H1 (cell line): Measurements from ENCODE around the gene RBM44. TPM values are rescaled to one million over a fixed set of nuclear protein-coding genes. Genes with fewer than 3 reads are reported as not detected.

Experiments used
- CTCF ChIA-PET: fragments of 300-600 bp; sonication (Branson Sonifier 250); formaldehyde crosslinking; loops from one replicate; lab custom pipeline; 2021; ENCODE audit not compliant: partially characterized antibody; lab: Charles Lee
- POLR2A ChIA-PET: fragments of 300-600 bp; sonication (Branson Sonifier 250); formaldehyde crosslinking; loops from one replicate; lab custom pipeline; 2021; ENCODE audit warnings: inconsistent platforms; ENCODE audit not compliant: partially characterized antibody; lab: Charles Lee
- DNase-seq, 2 experiments: peaks; one replicate each; pipeline versions ENCODE4 v3.0.0 to v3.0.0-alpha.2; 2010 to 2022; ENCODE audit warnings: low spot score in 2 of 2, low read depth in 1 of 2, mixed read lengths in 1 of 2
- FAIRE-seq: peaks from 2 replicates; lab custom pipeline; 2011; peaks lifted over from hg19 to GRCh38; lab: Jason Lieb, UNC
- H2AFZ ChIP-seq: 2 replicates; pipeline ENCODE4 v1.8.1; 2012; ENCODE audit warnings: low read length, inconsistent platforms
- H2AK5ac ChIP-seq: 2 replicates; pipeline ENCODE4 v1.6.1; 2013; ENCODE audit warnings: low read depth, low read length
- H2BK120ac ChIP-seq: replicated peaks from 2 replicates; pipeline ENCODE3; 2013; ENCODE audit warnings: low read depth, low read length, inconsistent platforms
- H2BK12ac ChIP-seq: 2 replicates; pipeline ENCODE4 v1.6.1; 2013; ENCODE audit warnings: low read depth, low read length
- H2BK15ac ChIP-seq: 2 replicates; pipeline ENCODE4 v1.6.1; 2013; ENCODE audit warnings: low read length
- H2BK20ac ChIP-seq: 2 replicates; pipeline ENCODE4 v1.6.1; 2013; ENCODE audit warnings: low read length
- H2BK5ac ChIP-seq: 2 replicates; pipeline ENCODE4 v1.6.1; 2013; ENCODE audit warnings: low read depth, low read length
- H3K14ac ChIP-seq: 2 replicates; pipeline ENCODE4 v1.6.1; 2013; ENCODE audit warnings: inconsistent platforms; ENCODE audit not compliant: insufficient read length
- H3K18ac ChIP-seq: 2 replicates; pipeline ENCODE4 v1.6.1; 2013; ENCODE audit warnings: low read length; ENCODE audit errors: extremely low read depth
- H3K23ac ChIP-seq: 2 replicates; pipeline ENCODE4 v1.6.1; 2013; ENCODE audit warnings: inconsistent platforms; ENCODE audit not compliant: insufficient read length
- H3K23me2 ChIP-seq: 2 replicates; pipeline ENCODE4 v1.6.1; 2013; ENCODE audit warnings: low read depth, low read length
- H3K27ac ChIP-seq: 2 replicates; pipeline ENCODE4 v1.6.1; 2011; ENCODE audit warnings: low read depth, low read length, inconsistent platforms
- H3K27me3 ChIP-seq, 4 experiments: replicated peaks in 1 of 4; 1 replicate in 1 of 4; 2 replicates in 3 of 4; pipeline versions ENCODE4 v1.6.1 to v1.8.1; 2011 to 2013; ENCODE audit warnings: low read length in 3 of 4, mild to moderate bottlenecking in 3 of 4, inconsistent platforms in 2 of 4, mixed read lengths in 2 of 4, moderate library complexity in 1 of 4; ENCODE audit not compliant: control insufficient read depth in 3 of 4, insufficient read depth in 3 of 4; ENCODE audit errors: extremely low read depth in 1 of 4
- H3K36me3 ChIP-seq, 4 experiments: 2 replicates each; pipeline versions ENCODE4 v1.6.1 to v1.8.1; 2011 to 2013; ENCODE audit warnings: mild to moderate bottlenecking in 4 of 4, low read length in 3 of 4, moderate library complexity in 2 of 4, control low read depth in 1 of 4, inconsistent platforms in 1 of 4; ENCODE audit not compliant: insufficient read depth in 4 of 4, control insufficient read depth in 2 of 4
- H3K4ac ChIP-seq: replicated peaks from 2 replicates; pipeline ENCODE3; 2013; ENCODE audit warnings: low read length, low read depth, mixed read lengths, inconsistent platforms; ENCODE audit not compliant: insufficient read length
- H3K4me1 ChIP-seq, 4 experiments: replicated peaks in 1 of 4; 1 replicate in 1 of 4; 2 replicates in 3 of 4; pipeline versions ENCODE4 v1.6.1 to v1.8.1; 2011 to 2013; ENCODE audit warnings: low read length in 3 of 4, inconsistent platforms in 2 of 4, mixed read lengths in 1 of 4; ENCODE audit not compliant: insufficient read depth in 4 of 4, control insufficient read depth in 3 of 4
- H3K4me2 ChIP-seq, 2 experiments: 2 replicates each; pipeline versions ENCODE4 v1.6.1 to v1.8.1; 2011 to 2013; ENCODE audit warnings: low read depth in 2 of 2, low read length in 2 of 2, control low read depth in 1 of 2, inconsistent platforms in 1 of 2, mild to moderate bottlenecking in 1 of 2; ENCODE audit not compliant: insufficient read depth in 1 of 2
- H3K4me3 ChIP-seq, 4 experiments: fragments of 200-600, 300-600 bp in 1 of 4; sonication (generic), shearing (Covaris generic), sonication (Bioruptor Twin) in 1 of 4; 2 replicates each; pipeline versions ENCODE4 v1.5.1 to v1.8.1; 2011 to 2016; ENCODE audit warnings: low read length in 4 of 4, low read depth in 3 of 4, control low read depth in 2 of 4, inconsistent platforms in 2 of 4, mild to moderate bottlenecking in 2 of 4, mixed read lengths in 1 of 4, moderate library complexity in 1 of 4; ENCODE audit not compliant: insufficient read depth in 2 of 4; ENCODE audit errors: extremely low read depth in 1 of 4
- H3K56ac ChIP-seq: replicated peaks from 2 replicates; pipeline ENCODE3; 2013; ENCODE audit warnings: low read depth, mild to moderate bottlenecking, mixed read lengths, low read length, inconsistent platforms; ENCODE audit not compliant: insufficient read length
- H3K79me1 ChIP-seq: 2 replicates; pipeline ENCODE4 v1.6.1; 2013; ENCODE audit warnings: low read depth, low read length, control low read depth
- H3K79me2 ChIP-seq, 2 experiments: 2 replicates each; pipeline versions ENCODE4 v1.6.1 to v1.8.1; 2012 to 2013; ENCODE audit warnings: low read length in 2 of 2, mild to moderate bottlenecking in 2 of 2, inconsistent platforms in 1 of 2; ENCODE audit not compliant: insufficient read depth in 2 of 2, control insufficient read depth in 1 of 2
- H3K9ac ChIP-seq, 4 experiments: replicated peaks in 1 of 4; 1 replicate in 1 of 4; 2 replicates in 3 of 4; pipeline versions ENCODE4 v1.6.1 to v1.8.1; 2011 to 2013; ENCODE audit warnings: low read depth in 3 of 4, low read length in 3 of 4, control low read depth in 2 of 4, mild to moderate bottlenecking in 2 of 4, moderate library complexity in 2 of 4, inconsistent platforms in 1 of 4; ENCODE audit errors: extremely low read depth in 1 of 4
- H3K9me3 ChIP-seq, 2 experiments: 2 replicates each; pipeline versions ENCODE4 v1.6.1 to v1.8.1; 2012 to 2013; ENCODE audit warnings: mild to moderate bottlenecking in 2 of 2, moderate library complexity in 2 of 2, control low read depth in 1 of 2, inconsistent platforms in 1 of 2, low read depth in 1 of 2, low read length in 1 of 2, mixed read lengths in 1 of 2; ENCODE audit not compliant: insufficient read depth in 2 of 2
- H4K20me1 ChIP-seq, 2 experiments: replicated peaks in 1 of 2; 2 replicates each; pipeline versions ENCODE3 to v1.8.1; 2011 to 2013; ENCODE audit warnings: inconsistent platforms in 2 of 2, low read length in 2 of 2, mild to moderate bottlenecking in 1 of 2; ENCODE audit not compliant: insufficient read depth in 2 of 2, control insufficient read depth in 1 of 2
- H4K5ac ChIP-seq: 2 replicates; pipeline ENCODE4 v1.6.1; 2013; ENCODE audit warnings: low read length, low read depth, mixed read lengths, inconsistent platforms; ENCODE audit not compliant: insufficient read length
- H4K8ac ChIP-seq: 2 replicates; pipeline ENCODE4 v1.8.0; 2013; ENCODE audit warnings: mild to moderate bottlenecking, moderate library complexity, low read length, inconsistent platforms; ENCODE audit not compliant: insufficient read depth; ENCODE audit errors: extremely low read depth
- H4K91ac ChIP-seq: replicated peaks from 2 replicates; pipeline ENCODE3; 2013; ENCODE audit warnings: low read length, mixed read lengths, inconsistent platforms; ENCODE audit not compliant: insufficient read length
- GTF2F1 ChIP-seq: IDR thresholded peaks from 2 replicates; pipeline ENCODE4 v1.6.1; 2012; ENCODE audit warnings: low read depth, low read length, improper control_type of control experiment, borderline replicate concordance
- RAD21 ChIP-seq, 2 experiments: IDR thresholded peaks in 1 of 2; conservative IDR thresholded peaks in 1 of 2; 2 replicates each; pipeline ENCODE4 v1.6.1; 2011; ENCODE audit warnings: low read depth in 2 of 2, low read length in 2 of 2, improper control_type of control experiment in 1 of 2, inconsistent platforms in 1 of 2, mild to moderate bottlenecking in 1 of 2, moderate library complexity in 1 of 2
- SAP30 ChIP-seq: fragments of 300-600 bp; sonication (generic); IDR thresholded peaks from 2 replicates; pipeline ENCODE4 v1.7.1; 2012; ENCODE audit warnings: low read length, moderate library complexity, mild to moderate bottlenecking, inconsistent platforms; ENCODE audit not compliant: insufficient read depth, insufficient replicate concordance
- WGBS, 2 experiments: shearing (Covaris generic) in 1 of 2; methylation state at CpG; one replicate each; pipeline versions ENCODE4 v1.1.6 to v1.1.7; 2013 to 2015; ENCODE audit warnings: low lambda C conversion rate in 2 of 2, mixed read lengths in 2 of 2, inconsistent platforms in 1 of 2, low coverage in 1 of 2, missing lambda C conversion rate in 1 of 2; ENCODE audit not compliant: insufficient replicate concordance in 2 of 2, insufficient coverage in 1 of 2, insufficient read length in 1 of 2; ENCODE audit errors: extremely low coverage in 1 of 2, missing lambda C conversion rate in 1 of 2; 5-methylcytosine and 5-hydroxymethylcytosine counted together
- polyA plus RNA-seq, 7 experiments: library from polyadenylated mRNA; depleted of rRNA in 3 of 7; stranded (reverse) in 5 of 7; unstranded in 2 of 7; fragments of >200 nt in 5 of 7; fragments of 200-250 nt in 2 of 7; gene quantifications; 1 replicate in 5 of 7; 2 replicates in 1 of 7; 4 replicates in 1 of 7; pipeline versions ENCODE4 v1.2.1 to v1.2.3, GENCODE V29; 2011 to 2013; ENCODE audit warnings: missing spikeins in 2 of 7, mixed read lengths in 2 of 7
- total RNA-seq: library from RNA; stranded (reverse); fragmentation: NEBNext Ultra II Directional; extraction: Animal tissue kit (Norgen Biotek cat#: 25700); gene quantifications from 2 replicates; pipeline ENCODE4 v1.2.1, GENCODE V29; 2021

The RBM44 gene
- total and polyA plus RNA-seq, 2 of the 8 experiments (the other 6 are each of a cell fraction or from before 2014, with no cell fraction given): 0.12 to 0.43 TPM

- WGBS, 2 experiments: 89% methylated on average over 2 of the region's 2 CpGs; no CpG with 5 or more reads in 1 of the 2 experiments
- POLR2A ChIA-PET: no interaction called here
- no peak for TF ChIP-seq RAD21 (IDR thresholded peaks at IDR 0.05 in 1 of 2, conservative IDR thresholded peaks at IDR 0.05 in 1 of 2; ENCODE audit: low read depth in 2 of 2, low read length in 2 of 2)
- no peak for TF ChIP-seq SAP30
- no peak for TF ChIP-seq GTF2F1
These were observed 31.9 kb downstream of the RBM44 start for GRCh38 chr2:237830522-237830921.

More at GRCh38 chr2:237830522-237830921, 31.9 kb downstream of the RBM44 start:
- Histone ChIP-seq H3K14ac (no peak overlapping the region), H4K8ac (no peak overlapping the region), H2BK5ac (no peak overlapping the region), H2BK120ac (no peak overlapping the region), H3K23me2 (no peaks in the 10 kb centered on the region), H3K18ac (no peak overlapping the region), H3K23ac (no peak overlapping the region), H3K4me2 (no peak overlapping the region), H3K9me3 (no peaks in the 10 kb centered on the region), H3K79me1 (no peaks in the 10 kb centered on the region), H2BK15ac (no peak overlapping the region), H4K20me1 (no peaks in the 10 kb centered on the region), H2AFZ (no peak overlapping the region), H3K79me2 (no peaks in the 10 kb centered on the region), H3K27me3 (no peaks in the 10 kb centered on the region), H3K4me1 (no peaks in the 10 kb centered on the region), H4K91ac (no peak overlapping the region), H4K5ac (no peak overlapping the region), H3K56ac (no peak overlapping the region), H2AK5ac (no peak overlapping the region), H2BK20ac (no peak overlapping the region), H2BK12ac (no peak overlapping the region), H3K4ac (no peak overlapping the region), H3K27ac (no peak overlapping the region), H3K9ac (no peak overlapping the region), H3K36me3 (no peaks in the 10 kb centered on the region), H3K4me3 (no peak overlapping the region)
- CTCF ChIA-PET: no interaction called here
- no peak for FAIRE-seq
- DNase-seq: no peak
